Measurements from ENCODE around the gene TMEM9B.

DNA sequence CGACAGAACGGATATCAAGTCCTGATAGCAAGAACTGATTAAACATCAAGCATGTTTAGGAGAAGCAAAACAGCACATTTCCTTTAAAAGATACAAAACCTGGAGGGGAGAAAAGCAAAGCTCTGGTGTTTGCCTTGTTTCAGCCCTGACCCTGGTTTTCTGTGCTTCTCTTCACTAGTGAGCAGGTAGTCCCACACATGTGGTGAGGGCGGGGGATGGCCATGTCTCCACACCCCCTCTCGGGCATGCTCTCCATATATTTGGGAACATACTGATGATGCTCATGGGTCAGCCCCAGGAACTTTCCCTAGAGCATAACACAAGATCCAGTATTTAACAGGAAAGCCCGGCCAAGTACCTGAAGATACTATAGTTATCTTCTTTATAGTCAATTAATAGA, 41.6 kb downstream of the TMEM9B start:
- TF ChIP-seq, protein P1, sequence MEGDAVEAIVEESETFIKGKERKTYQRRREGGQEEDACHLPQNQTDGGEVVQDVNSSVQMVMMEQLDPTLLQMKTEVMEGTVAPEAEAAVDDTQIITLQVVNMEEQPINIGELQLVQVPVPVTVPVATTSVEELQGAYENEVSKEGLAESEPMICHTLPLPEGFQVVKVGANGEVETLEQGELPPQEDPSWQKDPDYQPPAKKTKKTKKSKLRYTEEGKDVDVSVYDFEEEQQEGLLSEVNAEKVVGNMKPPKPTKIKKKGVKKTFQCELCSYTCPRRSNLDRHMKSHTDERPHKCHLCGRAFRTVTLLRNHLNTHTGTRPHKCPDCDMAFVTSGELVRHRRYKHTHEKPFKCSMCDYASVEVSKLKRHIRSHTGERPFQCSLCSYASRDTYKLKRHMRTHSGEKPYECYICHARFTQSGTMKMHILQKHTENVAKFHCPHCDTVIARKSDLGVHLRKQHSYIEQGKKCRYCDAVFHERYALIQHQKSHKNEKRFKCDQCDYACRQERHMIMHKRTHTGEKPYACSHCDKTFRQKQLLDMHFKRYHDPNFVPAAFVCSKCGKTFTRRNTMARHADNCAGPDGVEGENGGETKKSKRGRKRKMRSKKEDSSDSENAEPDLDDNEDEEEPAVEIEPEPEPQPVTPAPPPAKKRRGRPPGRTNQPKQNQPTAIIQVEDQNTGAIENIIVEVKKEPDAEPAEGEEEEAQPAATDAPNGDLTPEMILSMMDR (IDR thresholded peaks at IDR 0.05) = no peak
- no peak for TF ChIP-seq FOXJ3 (CRISPR knock-in tag; IDR thresholded peaks at IDR 0.05)
- TF ChIP-seq, protein P2, sequence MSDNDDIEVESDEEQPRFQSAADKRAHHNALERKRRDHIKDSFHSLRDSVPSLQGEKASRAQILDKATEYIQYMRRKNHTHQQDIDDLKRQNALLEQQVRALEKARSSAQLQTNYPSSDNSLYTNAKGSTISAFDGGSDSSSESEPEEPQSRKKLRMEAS (IDR thresholded peaks at IDR 0.05; ENCODE audit: low read depth) = no peak
- TF ChIP-seq, protein P3, sequence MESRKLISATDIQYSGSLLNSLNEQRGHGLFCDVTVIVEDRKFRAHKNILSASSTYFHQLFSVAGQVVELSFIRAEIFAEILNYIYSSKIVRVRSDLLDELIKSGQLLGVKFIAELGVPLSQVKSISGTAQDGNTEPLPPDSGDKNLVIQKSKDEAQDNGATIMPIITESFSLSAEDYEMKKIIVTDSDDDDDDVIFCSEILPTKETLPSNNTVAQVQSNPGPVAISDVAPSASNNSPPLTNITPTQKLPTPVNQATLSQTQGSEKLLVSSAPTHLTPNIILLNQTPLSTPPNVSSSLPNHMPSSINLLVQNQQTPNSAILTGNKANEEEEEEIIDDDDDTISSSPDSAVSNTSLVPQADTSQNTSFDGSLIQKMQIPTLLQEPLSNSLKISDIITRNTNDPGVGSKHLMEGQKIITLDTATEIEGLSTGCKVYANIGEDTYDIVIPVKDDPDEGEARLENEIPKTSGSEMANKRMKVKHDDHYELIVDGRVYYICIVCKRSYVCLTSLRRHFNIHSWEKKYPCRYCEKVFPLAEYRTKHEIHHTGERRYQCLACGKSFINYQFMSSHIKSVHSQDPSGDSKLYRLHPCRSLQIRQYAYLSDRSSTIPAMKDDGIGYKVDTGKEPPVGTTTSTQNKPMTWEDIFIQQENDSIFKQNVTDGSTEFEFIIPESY (IDR thresholded peaks at IDR 0.05; ENCODE audit: borderline replicate concordance, low read depth) = no peak
- TF ChIP-seq GABPA (IDR thresholded peaks at IDR 0.05; ENCODE audit: low read depth) = no peak
